HEK293T (cell line): Measurements from ENCODE around the gene PCDHGC5.

Experiments used
- CTCF ChIA-PET: fragments of 350-600 bp; formaldehyde crosslinking; extraction: SDS; loops from one replicate; lab custom pipeline; 2021; ENCODE audit warnings: antibody characterized with exemption, inconsistent platforms; lab: Yijun Ruan, JAX
- POLR2A ChIA-PET: fragments of 350-600 bp; formaldehyde crosslinking; extraction: SDS; loops from one replicate; lab custom pipeline; 2020; ENCODE audit warnings: antibody characterized with exemption, inconsistent platforms; lab: Yijun Ruan, JAX
- DNase-seq: peaks from one replicate; pipeline ENCODE4 v3.0.0; 2012; ENCODE audit warnings: mixed read lengths; ENCODE audit errors: extremely low spot score
- ARNT ChIP-seq: fragments of 450-650 bp; IDR thresholded peaks from 2 replicates; pipeline ENCODE4 v1.6.1; 2017; ENCODE audit warnings: mild to moderate bottlenecking
- BHLHE40 ChIP-seq: fragments of 450-650 bp; IDR thresholded peaks from 2 replicates; pipeline ENCODE4 v1.6.1; 2016; ENCODE audit warnings: mild to moderate bottlenecking, moderate library complexity, borderline replicate concordance
- CTBP1 ChIP-seq: fragments of 450-650 bp; IDR thresholded peaks from 2 replicates; pipeline ENCODE4 v1.6.1; 2016; ENCODE audit warnings: borderline replicate concordance
- ELF4 ChIP-seq: fragments of 450-650 bp; IDR thresholded peaks from 2 replicates; pipeline ENCODE4 v1.6.1; 2017; ENCODE audit warnings: antibody characterized with exemption
- FOXA1 ChIP-seq: fragments of 450-650 bp; IDR thresholded peaks from 2 replicates; pipeline ENCODE4 v1.6.1; 2016; ENCODE audit warnings: mild to moderate bottlenecking
- FOXK2 ChIP-seq: fragments of 450-650 bp; IDR thresholded peaks from 2 replicates; pipeline ENCODE4 v1.6.1; 2016; ENCODE audit warnings: mild to moderate bottlenecking
- FOXM1 ChIP-seq: fragments of 450-650 bp; IDR thresholded peaks from 2 replicates; pipeline ENCODE4 v1.6.1; 2017; ENCODE audit warnings: mild to moderate bottlenecking, borderline replicate concordance
- HDGF ChIP-seq: fragments of 450-650 bp; IDR thresholded peaks from 2 replicates; pipeline ENCODE4 v1.6.1; 2017; ENCODE audit warnings: antibody characterized with exemption, borderline replicate concordance
- L3MBTL2 ChIP-seq: fragments of 450-650 bp; conservative IDR thresholded peaks from 2 replicates; pipeline ENCODE4 v1.6.1; 2016; ENCODE audit warnings: mild to moderate bottlenecking
- LEF1 ChIP-seq: fragments of 450-650 bp; IDR thresholded peaks from 2 replicates; pipeline ENCODE4 v1.6.1; 2017; ENCODE audit warnings: mild to moderate bottlenecking, borderline replicate concordance
- NFRKB ChIP-seq: fragments of 450-650 bp; IDR thresholded peaks from 2 replicates; pipeline ENCODE4 v1.6.1; 2016; ENCODE audit warnings: mild to moderate bottlenecking, moderate library complexity
- SP1 ChIP-seq: fragments of 450-650 bp; IDR thresholded peaks from 2 replicates; pipeline ENCODE4 v1.6.1; 2017
- SUZ12 ChIP-seq: fragments of 450-650 bp; IDR thresholded peaks from 2 replicates; pipeline ENCODE4 v1.6.1; 2016; ENCODE audit warnings: mild to moderate bottlenecking
- TARDBP ChIP-seq: fragments of 450-650 bp; IDR thresholded peaks from 2 replicates; pipeline ENCODE4 v1.6.1; 2016
- ZNF384 ChIP-seq: fragments of 450-650 bp; IDR thresholded peaks from 2 replicates; pipeline ENCODE4 v1.6.1; 2016
- TF ChIP-seq, protein P1 (sequence below): fragments of 450-650 bp; IDR thresholded peaks from 2 replicates; pipeline ENCODE4 v1.6.1; 2016

Gene PCDHGC5

DNA sequence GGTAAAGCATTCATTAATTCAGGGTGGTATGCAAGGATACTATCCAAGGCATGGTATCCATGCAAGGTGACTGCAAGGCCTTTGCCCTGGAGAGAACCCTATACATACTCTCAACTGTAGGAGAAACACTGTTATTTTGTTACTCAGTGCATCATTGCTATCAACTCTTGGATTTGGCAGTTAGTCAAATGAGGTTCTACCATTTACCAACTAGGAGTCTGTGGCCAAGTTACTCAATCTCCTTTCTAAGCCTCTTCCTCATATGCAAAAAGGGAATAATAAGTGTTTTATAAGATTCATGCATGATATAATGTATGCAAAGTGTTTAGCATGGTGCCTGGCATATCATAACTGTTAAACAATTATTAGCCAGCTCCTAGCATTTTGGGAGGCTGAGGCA, 9.1 kb upstream of the PCDHGC5 start:
- DNase-seq = no peak
- TF ChIP-seq BHLHE40 (no peak), FOXM1 (no peak), SP1 (no peak), FOXK2 (no peak), TARDBP (no peak), LEF1 (no peak), SUZ12 (no peak), NFRKB (no peak)
- TF ChIP-seq, protein P1, sequence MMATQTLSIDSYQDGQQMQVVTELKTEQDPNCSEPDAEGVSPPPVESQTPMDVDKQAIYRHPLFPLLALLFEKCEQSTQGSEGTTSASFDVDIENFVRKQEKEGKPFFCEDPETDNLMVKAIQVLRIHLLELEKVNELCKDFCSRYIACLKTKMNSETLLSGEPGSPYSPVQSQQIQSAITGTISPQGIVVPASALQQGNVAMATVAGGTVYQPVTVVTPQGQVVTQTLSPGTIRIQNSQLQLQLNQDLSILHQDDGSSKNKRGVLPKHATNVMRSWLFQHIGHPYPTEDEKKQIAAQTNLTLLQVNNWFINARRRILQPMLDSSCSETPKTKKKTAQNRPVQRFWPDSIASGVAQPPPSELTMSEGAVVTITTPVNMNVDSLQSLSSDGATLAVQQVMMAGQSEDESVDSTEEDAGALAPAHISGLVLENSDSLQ = no peak
- ChIA-PET POLR2A (no interaction called here), CTCF (interaction anchor here (1.2 kb wide), 1 partner anchor 9 kb away, joined by 6 read pairs; no protein-coding TSS in a partner anchor)

DNA sequence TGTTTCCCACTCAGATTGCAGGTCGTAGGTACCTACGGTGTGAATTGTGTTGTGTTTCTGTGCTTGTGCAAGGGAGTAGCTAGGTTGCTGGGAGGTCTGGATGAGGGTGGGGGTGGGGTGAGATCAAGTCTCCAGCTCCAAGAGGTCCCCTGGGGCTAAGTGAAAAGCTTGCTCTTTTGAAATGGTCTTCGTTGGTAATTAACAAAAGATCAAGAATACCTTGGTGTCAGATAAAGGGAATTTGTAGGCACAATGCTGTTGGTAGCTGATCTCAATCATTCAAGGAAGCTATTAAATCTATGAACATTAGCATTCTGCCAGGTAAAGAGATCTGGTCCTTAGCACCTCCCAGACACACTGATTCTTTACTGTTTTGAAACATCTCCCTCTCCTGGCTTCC, 5.0 kb upstream of the PCDHGC5 start:
- TF ChIP-seq FOXA1 (no peak), ZNF384 (no peak), FOXM1 (no peak), CTBP1 (no peak), BHLHE40 (no peak)
- POLR2A ChIA-PET = interaction anchor here (1.2 kb wide), 1 partner anchor 8 kb away, joined by 3 read pairs; no protein-coding TSS in a partner anchor
- CTCF ChIA-PET = interaction anchor here (0.6 to 1.1 kb wide), 3 partner anchors 13 to 31 kb away, joined by 3 to 5 read pairs (median 4); no protein-coding TSS in a partner anchor
- no peak for DNase-seq

- TF ChIP-seq CTBP1 (no peak), BHLHE40 (no peak)
- CTCF ChIA-PET = interaction anchor here (0.6 to 1.1 kb wide), 2 partner anchors 28 to 30 kb away, joined by 3 to 5 read pairs; no protein-coding TSS in a partner anchor
- DNase-seq = no peak
- POLR2A ChIA-PET = interaction anchor here (1.2 kb wide), 1 partner anchor 9 kb away, joined by 3 read pairs; no protein-coding TSS in a partner anchor
Observed at GRCh38 chr5:141484310-141484640, 4.6 kb upstream of the PCDHGC5 start.

- POLR2A ChIA-PET = no interaction called here
- CTCF ChIA-PET = interaction anchor here (0.6 kb wide), 1 partner anchor 30 kb away, joined by 3 read pairs; no protein-coding TSS in a partner anchor
- DNase-seq = peak; percentile 77
- TF ChIP-seq L3MBTL2 = peak; percentile 45
- no peak for TF ChIP-seq NFRKB
- TF ChIP-seq SP1 = no peak
Observed at GRCh38 chr5:141484641-141485311, 4.1 kb upstream of the PCDHGC5 start, which contains the start of gene PCDHGC4. Gene PCDHGC4 (plus strand): TSS chr5:141485030. CDS start chr5:141485174, 144 bp downstream.

DNA sequence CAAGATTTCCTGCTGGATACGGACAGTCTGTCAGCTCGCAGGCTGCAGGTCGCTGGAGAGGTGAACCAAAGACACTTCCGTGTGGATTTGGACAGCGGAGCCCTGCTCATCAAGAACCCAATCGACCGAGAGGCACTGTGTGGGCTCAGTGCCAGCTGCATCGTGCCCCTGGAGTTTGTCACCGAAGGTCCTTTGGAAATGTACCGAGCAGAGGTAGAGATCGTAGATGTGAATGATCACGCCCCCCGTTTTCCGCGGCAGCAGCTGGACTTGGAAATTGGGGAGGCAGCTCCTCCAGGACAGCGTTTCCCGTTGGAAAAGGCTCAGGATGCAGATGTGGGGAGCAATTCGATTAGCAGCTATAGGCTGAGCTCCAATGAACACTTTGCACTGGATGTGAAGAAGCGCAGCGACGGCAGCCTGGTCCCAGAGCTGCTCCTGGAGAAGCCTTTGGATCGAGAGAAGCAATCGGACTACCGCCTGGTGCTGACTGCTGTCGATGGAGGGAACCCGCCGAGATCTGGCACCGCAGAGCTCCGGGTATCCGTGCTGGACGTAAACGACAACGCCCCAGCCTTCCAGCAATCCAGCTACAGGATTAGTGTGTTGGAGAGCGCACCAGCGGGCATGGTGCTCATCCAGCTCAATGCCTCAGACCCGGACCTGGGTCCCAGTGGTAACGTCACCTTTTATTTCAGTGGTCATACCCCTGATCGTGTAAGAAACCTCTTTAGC, 3.4 kb upstream of the PCDHGC5 start:
- ChIA-PET POLR2A (no interaction called here), CTCF (no interaction called here)
- TF ChIP-seq BHLHE40 = no peak
- no peak for TF ChIP-seq LEF1
- TF ChIP-seq TARDBP = no peak
- TF ChIP-seq ELF4 = no peak
- TF ChIP-seq CTBP1 = no peak
- TF ChIP-seq FOXA1 = no peak
- TF ChIP-seq SP1 = no peak
- no peak for TF ChIP-seq L3MBTL2
- TF ChIP-seq FOXK2 = no peak
- TF ChIP-seq, protein P1 = no peak
- no peak for TF ChIP-seq NFRKB
- no peak for TF ChIP-seq HDGF
- no peak for TF ChIP-seq ZNF384
- no peak for TF ChIP-seq FOXM1
- no peak for TF ChIP-seq SUZ12
- TF ChIP-seq ARNT = no peak
- no peak for DNase-seq

GRCh38 chr5:141486091-141486490, 2.8 kb upstream of the PCDHGC5 start:
- no peak for TF ChIP-seq FOXK2
- no peak for TF ChIP-seq TARDBP
- no peak for TF ChIP-seq SUZ12
- TF ChIP-seq LEF1 = no peak
- no peak for TF ChIP-seq FOXA1
- POLR2A ChIA-PET = no interaction called here
- CTCF ChIA-PET = no interaction called here
- no peak for DNase-seq

DNA sequence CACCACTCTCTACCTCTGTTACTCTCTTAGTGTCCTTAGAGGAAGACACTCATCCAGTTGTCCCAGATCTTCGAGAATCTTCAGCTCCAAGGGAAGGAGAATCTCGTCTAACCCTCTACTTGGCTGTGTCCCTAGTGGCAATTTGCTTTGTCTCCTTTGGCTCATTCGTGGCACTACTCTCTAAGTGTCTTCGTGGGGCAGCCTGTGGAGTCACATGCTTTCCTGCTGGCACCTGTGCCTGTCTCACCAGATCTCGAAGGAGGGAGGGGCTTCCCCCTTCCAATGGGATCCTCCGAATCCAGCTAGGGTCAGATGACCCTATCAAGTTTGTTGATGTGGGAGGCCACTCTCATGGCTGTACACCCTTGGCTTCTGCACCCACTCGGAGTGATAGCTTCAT, 1.8 kb upstream of the PCDHGC5 start:
- no peak for DNase-seq
- ChIA-PET CTCF (no interaction called here), POLR2A (no interaction called here)
- TF ChIP-seq BHLHE40 (no peak), ELF4 (no peak), FOXK2 (no peak), NFRKB (no peak), LEF1 (no peak), ZNF384 (no peak), HDGF (no peak), L3MBTL2 (no peak), SP1 (no peak), SUZ12 (no peak), FOXM1 (no peak), FOXA1 (no peak), CTBP1 (no peak)
- TF ChIP-seq, protein P1 = no peak
